Endodermal cell (in vitro differentiated cells): ENCODE measurements around the gene SAMD14. TPM values are rescaled to one million over a fixed set of nuclear protein-coding genes. Genes with fewer than 3 reads are reported as not detected.
A peak's percentile ranks its signal among the peaks of the same experiment; 100 is the strongest.

ENCODE experiments used
- DNase-seq: peaks from one replicate; pipeline ENCODE4 v3.0.0-alpha.2; 2017
- H3K27ac ChIP-seq: 2 replicates; pipeline ENCODE4 v1.5.1; 2013; ENCODE audit warnings: mild to moderate bottlenecking, low read depth, low read length, moderate library complexity
- H3K27me3 ChIP-seq: 2 replicates; pipeline ENCODE4 v1.6.1; 2013; ENCODE audit warnings: mild to moderate bottlenecking, low read length, moderate library complexity; ENCODE audit not compliant: insufficient read depth, control insufficient read depth, poor library complexity, severe bottlenecking
- H3K36me3 ChIP-seq: 2 replicates; pipeline ENCODE4 v1.7.0; 2013; ENCODE audit warnings: mild to moderate bottlenecking, low read length, moderate library complexity; ENCODE audit not compliant: control insufficient read depth, insufficient read depth
- H3K4me1 ChIP-seq: one replicate; pipeline ENCODE4 v1.7.0; 2013; ENCODE audit warnings: low read length; ENCODE audit not compliant: control insufficient read depth, insufficient read depth
- H3K4me3 ChIP-seq: 2 replicates; pipeline ENCODE4 v1.5.1; 2013; ENCODE audit warnings: mild to moderate bottlenecking, low read length, moderate library complexity
- H3K9ac ChIP-seq: 2 replicates; pipeline ENCODE4 v1.6.1; 2013; ENCODE audit warnings: mild to moderate bottlenecking, low read length, moderate library complexity; ENCODE audit not compliant: poor library complexity, severe bottlenecking; ENCODE audit errors: extremely low read depth
- H3K9me3 ChIP-seq: 2 replicates; pipeline ENCODE4 v1.6.1; 2013; ENCODE audit warnings: mild to moderate bottlenecking, low read length, moderate library complexity; ENCODE audit not compliant: control insufficient read depth
- H3K27ac Mint-ChIP-seq: 2 replicates; pipeline ENCODE4 v1.8.0; 2020; ENCODE audit warnings: mixed read lengths
- H3K27me3 Mint-ChIP-seq: 2 replicates; pipeline ENCODE4 v1.8.0; 2021; ENCODE audit warnings: mild to moderate bottlenecking, mixed read lengths; ENCODE audit not compliant: insufficient read depth
- H3K36me3 Mint-ChIP-seq: 2 replicates; pipeline ENCODE4 v1.8.0; 2020; ENCODE audit warnings: low read depth, mixed read lengths
- H3K4me1 Mint-ChIP-seq: 2 replicates; pipeline ENCODE4 v1.8.0; 2020; ENCODE audit warnings: mixed read lengths
- H3K4me3 Mint-ChIP-seq: 2 replicates; pipeline ENCODE4 v1.8.0; 2020; ENCODE audit warnings: mild to moderate bottlenecking, moderate library complexity, mixed read lengths
- H3K9me3 Mint-ChIP-seq: 2 replicates; pipeline ENCODE4 v1.8.0; 2020; ENCODE audit warnings: mild to moderate bottlenecking, mixed read lengths
- WGBS, 2 experiments: methylation state at CpG; one replicate each; pipeline versions ENCODE4 v1.1.5 to v1.1.7; 2013; ENCODE audit warnings: missing lambda C conversion rate in 2 of 2, mixed read lengths in 1 of 2; ENCODE audit not compliant: insufficient coverage in 1 of 2, insufficient read length in 1 of 2; 5-methylcytosine and 5-hydroxymethylcytosine counted together
- total RNA-seq, 2 donors: library from RNA; stranded (reverse); fragmentation: NEBNext Ultra II Directional in 1 of 2; extraction: Animal tissue kit (Norgen Biotek cat#: 25700) in 1 of 2; gene quantifications; 2 replicates in 1 of 2; 3 replicates in 1 of 2; pipeline ENCODE4 v1.2.1, GENCODE V29; 2021
- TF ChIP-seq, protein P1 (sequence below): fragments of 200-600 bp; sonication (generic); conservative IDR thresholded peaks from 2 replicates; pipeline ENCODE4 v1.5.0; 2021; ENCODE audit warnings: antibody characterized with exemption, mild to moderate bottlenecking

SAMD14 gene
- total RNA-seq, 2 donors from 2014 or later = 9.5 to 23.2 TPM

DNA sequence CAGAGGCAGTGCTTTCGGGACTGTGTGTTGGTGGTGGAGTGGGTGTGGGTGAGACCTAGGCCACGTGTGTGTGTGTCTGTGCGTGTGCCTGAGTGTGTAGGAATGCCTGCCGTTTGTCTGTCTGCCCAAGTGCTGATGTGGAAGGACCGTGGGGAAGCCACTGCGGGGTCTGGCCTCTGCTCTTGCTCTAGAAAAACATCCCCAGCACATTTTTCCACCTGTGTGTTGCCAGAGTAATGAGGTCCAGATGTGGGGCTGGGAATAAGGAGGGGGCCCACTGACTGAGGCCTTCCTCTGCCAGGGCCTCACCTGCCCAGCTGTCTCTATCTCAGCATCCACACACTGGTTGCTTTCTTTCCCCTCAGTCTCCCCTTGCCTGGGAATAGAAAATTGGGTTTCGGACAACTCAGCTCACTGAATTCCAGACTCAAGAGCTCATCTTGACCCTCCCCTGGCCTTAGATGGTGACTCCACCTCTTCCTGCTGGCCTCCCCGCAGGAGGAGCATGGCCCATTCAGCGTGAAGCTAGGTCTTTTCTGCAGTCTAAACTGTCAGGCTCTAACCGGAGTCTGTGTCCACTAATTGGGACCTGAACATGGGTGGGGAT lies 43.5 kb upstream of the SAMD14 start:
- Histone ChIP-seq H3K27me3 (no peaks in the 10 kb centered on the region), H3K36me3 (no peaks in the 10 kb centered on the region), H3K4me3 (no peak overlapping the region), H3K4me1 (peaks cover 3% of the 10 kb centered on the region), H3K9me3 (no peaks in the 10 kb centered on the region), H3K9ac (no peak overlapping the region), H3K27ac (no peak overlapping the region)
- TF ChIP-seq, protein P1, sequence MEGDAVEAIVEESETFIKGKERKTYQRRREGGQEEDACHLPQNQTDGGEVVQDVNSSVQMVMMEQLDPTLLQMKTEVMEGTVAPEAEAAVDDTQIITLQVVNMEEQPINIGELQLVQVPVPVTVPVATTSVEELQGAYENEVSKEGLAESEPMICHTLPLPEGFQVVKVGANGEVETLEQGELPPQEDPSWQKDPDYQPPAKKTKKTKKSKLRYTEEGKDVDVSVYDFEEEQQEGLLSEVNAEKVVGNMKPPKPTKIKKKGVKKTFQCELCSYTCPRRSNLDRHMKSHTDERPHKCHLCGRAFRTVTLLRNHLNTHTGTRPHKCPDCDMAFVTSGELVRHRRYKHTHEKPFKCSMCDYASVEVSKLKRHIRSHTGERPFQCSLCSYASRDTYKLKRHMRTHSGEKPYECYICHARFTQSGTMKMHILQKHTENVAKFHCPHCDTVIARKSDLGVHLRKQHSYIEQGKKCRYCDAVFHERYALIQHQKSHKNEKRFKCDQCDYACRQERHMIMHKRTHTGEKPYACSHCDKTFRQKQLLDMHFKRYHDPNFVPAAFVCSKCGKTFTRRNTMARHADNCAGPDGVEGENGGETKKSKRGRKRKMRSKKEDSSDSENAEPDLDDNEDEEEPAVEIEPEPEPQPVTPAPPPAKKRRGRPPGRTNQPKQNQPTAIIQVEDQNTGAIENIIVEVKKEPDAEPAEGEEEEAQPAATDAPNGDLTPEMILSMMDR = no peak
- Mint-ChIP-seq H3K27ac (peak overlapping the region; percentile 86), H3K4me3 (no peak overlapping the region), H3K4me1 (peaks cover 10% of the 10 kb centered on the region), H3K9me3 (no peaks in the 10 kb centered on the region), H3K36me3 (no peaks in the 10 kb centered on the region), H3K27me3 (peaks cover 3% of the 10 kb centered on the region)
- peak; percentile 86 for DNase-seq
- 70 to 78% methylated on average over 3 to 10 of the region's 10 CpGs for WGBS, 2 experiments

DNA sequence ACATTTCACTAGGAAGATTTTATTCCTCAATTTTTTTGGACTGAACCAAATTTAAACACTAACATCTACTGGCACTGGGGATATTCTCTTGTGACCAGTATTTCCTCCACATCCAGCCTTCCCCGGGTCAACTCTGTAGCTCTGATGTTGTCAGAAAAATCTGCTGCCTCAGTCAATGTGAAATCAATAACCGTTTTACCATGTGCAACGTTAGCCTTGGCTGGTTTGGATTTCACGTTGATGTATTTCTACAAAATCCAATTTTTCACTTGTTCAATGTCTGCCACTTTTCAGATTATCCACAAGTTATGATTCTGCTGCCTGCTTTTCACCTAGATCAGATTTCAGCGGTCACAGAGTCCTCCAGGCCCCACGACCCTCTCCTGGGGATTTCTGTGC lies 43.0 kb upstream of the SAMD14 start:
- Mint-ChIP-seq H3K36me3 (no peaks in the 10 kb centered on the region), H3K4me3 (no peak overlapping the region), H3K4me1 (peaks cover 5% of the 10 kb centered on the region), H3K27ac (peak overlapping the region; percentile 86), H3K27me3 (peaks cover 3% of the 10 kb centered on the region), H3K9me3 (no peaks in the 10 kb centered on the region)
- Histone ChIP-seq H3K9me3 (no peaks in the 10 kb centered on the region), H3K9ac (no peak overlapping the region), H3K36me3 (no peaks in the 10 kb centered on the region), H3K4me3 (no peak overlapping the region), H3K27me3 (no peaks in the 10 kb centered on the region), H3K4me1 (peaks cover 3% of the 10 kb centered on the region), H3K27ac (no peak overlapping the region)
- WGBS, 2 experiments = 89 to 90% methylated on average over 6 of the region's 6 CpGs
- TF ChIP-seq, protein P1 = no peak
- no peak for DNase-seq

DNA sequence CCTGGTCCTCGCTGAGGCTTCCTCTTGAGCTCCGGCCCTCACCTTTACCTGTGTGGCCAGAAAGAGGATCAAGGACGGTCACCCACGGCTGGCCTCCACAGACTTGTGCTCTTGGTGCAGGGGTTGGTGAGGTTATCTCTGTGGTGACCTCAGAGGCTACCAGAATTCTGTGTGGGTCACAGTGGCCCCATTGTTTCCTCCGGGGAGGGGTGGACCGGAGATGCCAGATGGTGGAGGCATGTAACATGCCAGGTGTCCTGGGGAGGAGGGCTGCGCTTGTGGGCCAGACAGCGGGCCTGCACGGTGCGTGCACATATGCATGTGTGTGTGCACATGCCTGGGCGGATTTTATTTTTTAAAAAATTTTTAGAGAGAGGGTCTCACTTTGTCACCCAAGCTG lies 42.2 kb upstream of the SAMD14 start:
- 91 to 100% methylated on average over 1 to 11 of the region's 11 CpGs for WGBS, 2 experiments
- peak overlapping the region; percentile 68 for H3K27ac Mint-ChIP-seq

More for the DNA sequence above, 42.2 kb upstream of the SAMD14 start:
- TF ChIP-seq, protein P1 = no peak
- no peak overlapping the region for H3K4me3 Mint-ChIP-seq
- Histone ChIP-seq H3K27ac (no peak overlapping the region), H3K4me1 (no peaks in the 10 kb centered on the region), H3K27me3 (no peaks in the 10 kb centered on the region), H3K9ac (no peak overlapping the region), H3K36me3 (no peaks in the 10 kb centered on the region), H3K9me3 (no peaks in the 10 kb centered on the region), H3K4me3 (no peak overlapping the region)
- no peaks in the 10 kb centered on the region for H3K4me1 Mint-ChIP-seq
- peaks cover 3% of the 10 kb centered on the region for H3K27me3 Mint-ChIP-seq
- DNase-seq = no peak
- no peaks in the 10 kb centered on the region for H3K9me3 Mint-ChIP-seq
- no peaks in the 10 kb centered on the region for H3K36me3 Mint-ChIP-seq
